GM21529 (cell line): Measurements from ENCODE around the gene GBA3.

Experiments used
- ATAC-seq: cut with Tn5 transposase; IDR thresholded peaks from one replicate; pipeline ENCODE4 v1.9.1; 2021; ENCODE audit not compliant: unreplicated experiment

GBA3 gene

GRCh38 chr4:22692736-22693135 is at the start of gene GBA3:
Gene GBA3 (plus strand): TSS chr4:22692937.
- no peak for ATAC-seq

GRCh38 chr4:22643952-22644351 is 48.8 kb upstream of the GBA3 start:
- no peak for ATAC-seq

GRCh38 chr4:22645481-22646182 is 47.1 kb upstream of the GBA3 start:
- no peak for ATAC-seq

- ATAC-seq, result no peak
Observed at GRCh38 chr4:22648996-22649395, 43.7 kb upstream of the GBA3 start.

- ATAC-seq, result no peak
Observed at GRCh38 chr4:22650771-22651170, 42.0 kb upstream of the GBA3 start.

GRCh38 chr4:22653752-22654151 is 39.0 kb upstream of the GBA3 start:
- ATAC-seq, result no peak

GRCh38 chr4:22661443-22661842 is 31.3 kb upstream of the GBA3 start:
- ATAC-seq, result no peak

GRCh38 chr4:22667332-22667940 is 25.3 kb upstream of the GBA3 start:
- ATAC-seq, result no peak

- ATAC-seq, result no peak
Observed at GRCh38 chr4:22668301-22668700, 24.4 kb upstream of the GBA3 start.

GRCh38 chr4:22668702-22669101 is 24.0 kb upstream of the GBA3 start:
- no peak for ATAC-seq

- no peak for ATAC-seq
Observed at GRCh38 chr4:22670956-22671355, 21.8 kb upstream of the GBA3 start.

- no peak for ATAC-seq
Observed at GRCh38 chr4:22672519-22672918, 20.2 kb upstream of the GBA3 start.

- ATAC-seq, result no peak
Observed at GRCh38 chr4:22672944-22673343, 19.8 kb upstream of the GBA3 start.

- no peak for ATAC-seq
Observed at GRCh38 chr4:22674700-22675099, 18.0 kb upstream of the GBA3 start.

GRCh38 chr4:22676063-22676462 is 16.7 kb upstream of the GBA3 start:
- ATAC-seq, result no peak

GRCh38 chr4:22677780-22678179 is 15.0 kb upstream of the GBA3 start:
- ATAC-seq, result no peak

- no peak for ATAC-seq
Observed at GRCh38 chr4:22678940-22679854, 13.5 kb upstream of the GBA3 start.

GRCh38 chr4:22680065-22680642 is 12.6 kb upstream of the GBA3 start:
- no peak for ATAC-seq

GRCh38 chr4:22683726-22684125 is 9.0 kb upstream of the GBA3 start:
- no peak for ATAC-seq

- ATAC-seq, result no peak
Observed at GRCh38 chr4:22686141-22686540, 6.6 kb upstream of the GBA3 start.

GRCh38 chr4:22688236-22688635 is 4.5 kb upstream of the GBA3 start:
- no peak for ATAC-seq
